Renal cortical epithelial cell (primary cell): ENCODE measurements around the gene TLR6. TPM values are rescaled to one million over a fixed set of nuclear protein-coding genes. Genes with fewer than 3 reads are reported as not detected.
A peak's percentile ranks its signal among the peaks of the same experiment; 100 is the strongest.
"Not testable (repeated sequence)": the region's sequence is repeated elsewhere in the genome, so short reads cannot be mapped to it uniquely, and the experiment has no call there.

Experiments
- DNase-seq: peaks from one replicate; pipeline ENCODE4 v3.0.0-alpha.2; 2011; ENCODE audit warnings: low read depth
- total RNA-seq: library from RNA; depleted of rRNA; stranded (reverse); fragments of >200 nt; gene quantifications from 2 replicates; pipeline ENCODE4 v1.2.3, GENCODE V29; 2014

TLR6 gene
- total RNA-seq, 1 donor from 2014 or later, result 0.65 TPM

GRCh38 chr4:38785901-38786402 is 70.7 kb downstream of the TLR6 start:
- no peak for DNase-seq

- no peak for DNase-seq
These were observed 71.4 kb downstream of the TLR6 start for GRCh38 chr4:38785041-38785790.

- no peak for DNase-seq
These were observed 72.5 kb downstream of the TLR6 start for GRCh38 chr4:38784141-38784540.

- DNase-seq, result no peak
These were observed 73.5 kb downstream of the TLR6 start for GRCh38 chr4:38783109-38783460.

- DNase-seq, result peak; percentile 43
These were observed 74.0 kb downstream of the TLR6 start, which contains the start of gene TLR10 for GRCh38 chr4:38782452-38783108. Gene TLR10, minus strand, starts transcription at chr4:38782990. Its CDS starts 7,400 bp downstream, at chr4:38775590.

GRCh38 chr4:38781854-38782261 is 74.8 kb downstream of the TLR6 start:
- no peak for DNase-seq

GRCh38 chr4:38780833-38781484 is 75.7 kb downstream of the TLR6 start:
- no peak for DNase-seq

- DNase-seq, result no peak
These were observed 76.8 kb downstream of the TLR6 start for GRCh38 chr4:38779790-38780189.

- DNase-seq, result not testable (repeated sequence)
These were observed 78.7 kb downstream of the TLR6 start for GRCh38 chr4:38777925-38778324.

- DNase-seq, result no peak
These were observed 81.3 kb downstream of the TLR6 start for GRCh38 chr4:38775326-38775725.

- no peak for DNase-seq
These were observed 82.2 kb downstream of the TLR6 start for GRCh38 chr4:38774181-38774955.

Other genes with a start within 250 kb of the TLR6 start
- 17.5 and 30.6 TPM in 2 replicates for gene KLF3, start 192.6 kb downstream of the TLR6 start, total RNA-seq
- gene TLR10, start 73.8 kb downstream of the TLR6 start, total RNA-seq, result not detected in 2 replicates
- gene TLR1, start 52.0 kb downstream of the TLR6 start, total RNA-seq, result 8.7 and 25.2 TPM in 2 replicates
- gene FAM114A1, start 11.0 kb upstream of the TLR6 start, total RNA-seq, result 147 and 192 TPM in 2 replicates
- gene TMEM156, start 175.6 kb upstream of the TLR6 start, total RNA-seq, result not detected in 2 replicates
- gene KLHL5, start 205.4 kb upstream of the TLR6 start, total RNA-seq, result 82.3 and 100 TPM in 2 replicates